Stromal cell of bone marrow (primary cell): ENCODE results near the gene ZNF784.
A peak's percentile ranks its signal among the peaks of the same experiment; 100 is the strongest.
"Not testable (repeated sequence)": the region's sequence is repeated elsewhere in the genome, so short reads cannot be mapped to it uniquely, and the experiment has no call there.

ENCODE experiments used
- DNase-seq: peaks from one replicate; pipeline ENCODE4 v3.0.0-alpha.2; 2012; ENCODE audit warnings: low read depth

The ZNF784 gene

DNA sequence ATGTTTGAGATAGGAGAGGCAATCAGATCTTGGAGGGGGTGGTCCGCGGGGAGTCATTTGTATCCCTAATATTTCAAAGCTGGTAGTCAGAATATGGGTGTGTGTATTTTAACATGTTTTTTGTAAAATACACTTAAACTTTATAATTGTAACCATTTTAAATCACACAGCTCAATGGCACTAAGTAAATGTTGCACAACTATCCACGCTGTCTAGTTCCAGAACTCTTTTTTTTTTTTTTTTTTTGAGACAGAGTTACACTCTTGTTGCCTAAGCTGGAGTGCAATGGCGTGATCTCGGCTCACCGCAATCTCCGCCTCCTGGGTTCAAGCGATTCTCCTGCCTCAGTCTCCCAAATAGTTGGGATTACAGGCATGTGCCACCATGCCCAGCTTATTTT is 40.5 kb downstream of the ZNF784 start:
- DNase-seq, result not testable (repeated sequence)

DNA sequence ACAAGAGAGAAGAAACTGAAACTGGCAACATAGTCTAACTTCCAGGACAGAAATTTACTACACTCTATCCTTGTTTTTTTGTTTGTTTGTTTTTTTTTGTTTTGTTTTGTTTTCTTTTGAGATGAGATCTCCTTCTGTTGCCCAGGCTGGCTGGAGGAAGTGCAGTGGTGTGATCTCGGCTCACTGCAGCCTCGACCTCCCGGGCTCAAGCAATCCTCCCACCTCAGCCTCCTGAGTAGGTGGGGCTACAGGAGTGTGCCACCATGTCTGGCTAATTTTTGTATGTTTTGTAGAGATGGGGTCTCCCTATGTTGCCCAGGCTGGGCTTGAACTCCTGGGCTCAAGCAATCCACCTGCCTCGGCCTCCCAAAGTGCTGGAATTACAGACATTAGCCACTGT is 42.1 kb downstream of the ZNF784 start:
- DNase-seq, result not testable (repeated sequence)

DNA sequence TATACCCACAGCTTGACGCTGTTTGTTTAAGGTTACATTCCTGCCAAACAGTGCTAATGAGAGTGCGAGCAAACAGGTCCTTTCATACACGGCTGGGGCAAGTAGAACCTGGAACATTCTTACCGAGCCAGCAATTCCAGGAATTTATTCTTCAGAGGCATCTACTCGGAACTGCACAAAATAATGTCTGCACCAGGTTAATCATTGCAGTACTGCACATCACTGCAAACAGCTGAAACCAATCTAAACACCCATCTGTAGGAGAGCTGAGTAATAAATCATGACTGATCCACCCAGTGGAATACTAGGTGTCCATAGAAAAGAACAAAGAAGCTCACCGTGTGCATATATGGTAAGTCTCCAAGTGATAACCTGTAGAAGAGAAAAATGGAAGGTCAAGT is 42.5 kb downstream of the ZNF784 start:
- no peak for DNase-seq

DNA sequence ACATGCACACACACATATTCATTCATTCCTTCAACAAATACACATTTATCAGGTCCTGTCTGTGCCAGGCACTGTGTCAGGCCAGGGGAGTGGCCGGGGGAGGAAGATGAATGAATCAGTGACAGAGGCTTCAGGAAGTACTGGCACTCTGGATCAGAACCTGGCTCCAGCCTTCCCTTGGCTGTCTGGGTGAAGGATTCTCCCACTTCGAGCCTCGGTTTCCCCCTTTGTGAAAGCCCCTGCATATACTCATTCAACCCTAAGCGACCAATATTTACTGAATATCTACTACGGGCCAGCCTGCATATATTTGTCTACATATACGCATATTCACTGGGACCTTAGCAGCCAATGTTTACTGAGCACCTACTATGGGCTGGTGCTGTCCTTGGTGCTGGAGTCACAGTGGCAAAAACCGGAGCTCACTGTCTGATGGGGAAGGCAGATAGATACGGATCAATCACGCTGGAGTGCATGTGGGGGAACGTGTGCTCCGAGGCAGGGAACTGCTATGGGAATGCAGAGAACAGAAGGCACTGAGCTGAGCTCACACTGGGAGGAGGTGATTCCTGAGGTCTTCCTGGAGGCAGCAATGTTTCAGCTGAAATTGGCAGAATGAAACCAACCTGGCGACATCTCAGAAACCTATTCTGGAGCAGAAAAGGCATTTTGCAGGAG is 43.1 kb downstream of the ZNF784 start:
- no peak for DNase-seq

DNA sequence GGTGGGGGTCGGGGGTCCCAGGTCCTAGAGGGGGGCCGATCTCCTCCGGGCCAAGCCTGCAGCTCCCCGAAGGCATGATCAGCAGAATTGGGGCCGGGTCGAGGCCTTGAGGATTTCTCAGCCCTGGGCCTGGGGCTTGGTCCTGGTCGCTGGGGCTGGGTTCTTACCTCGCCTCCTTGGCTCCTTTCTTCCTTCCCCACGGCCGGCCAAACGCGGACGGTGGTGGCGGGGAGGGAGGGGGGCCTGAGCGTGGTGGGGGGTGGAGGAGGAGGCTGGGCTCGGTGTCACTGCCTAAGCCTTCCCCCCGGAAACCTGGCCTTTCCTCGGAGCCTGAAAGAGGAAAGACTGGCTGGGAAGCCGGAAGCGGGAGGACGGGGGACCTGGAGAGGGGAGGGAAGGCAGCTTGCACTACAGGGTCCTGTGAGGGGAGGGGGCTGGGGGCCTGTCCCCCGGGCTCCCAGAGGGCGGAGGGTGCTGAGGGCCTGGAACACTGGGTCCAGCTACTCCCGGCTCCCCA is 43.7 kb downstream of the ZNF784 start, which contains the start of gene ZNF579:
Gene ZNF579, minus strand, starts transcription at position 221 of the 517 bp plus-strand sequence. CDS start 1,209 bp downstream, outside the sequence.
- peak; percentile 81 for DNase-seq

DNA sequence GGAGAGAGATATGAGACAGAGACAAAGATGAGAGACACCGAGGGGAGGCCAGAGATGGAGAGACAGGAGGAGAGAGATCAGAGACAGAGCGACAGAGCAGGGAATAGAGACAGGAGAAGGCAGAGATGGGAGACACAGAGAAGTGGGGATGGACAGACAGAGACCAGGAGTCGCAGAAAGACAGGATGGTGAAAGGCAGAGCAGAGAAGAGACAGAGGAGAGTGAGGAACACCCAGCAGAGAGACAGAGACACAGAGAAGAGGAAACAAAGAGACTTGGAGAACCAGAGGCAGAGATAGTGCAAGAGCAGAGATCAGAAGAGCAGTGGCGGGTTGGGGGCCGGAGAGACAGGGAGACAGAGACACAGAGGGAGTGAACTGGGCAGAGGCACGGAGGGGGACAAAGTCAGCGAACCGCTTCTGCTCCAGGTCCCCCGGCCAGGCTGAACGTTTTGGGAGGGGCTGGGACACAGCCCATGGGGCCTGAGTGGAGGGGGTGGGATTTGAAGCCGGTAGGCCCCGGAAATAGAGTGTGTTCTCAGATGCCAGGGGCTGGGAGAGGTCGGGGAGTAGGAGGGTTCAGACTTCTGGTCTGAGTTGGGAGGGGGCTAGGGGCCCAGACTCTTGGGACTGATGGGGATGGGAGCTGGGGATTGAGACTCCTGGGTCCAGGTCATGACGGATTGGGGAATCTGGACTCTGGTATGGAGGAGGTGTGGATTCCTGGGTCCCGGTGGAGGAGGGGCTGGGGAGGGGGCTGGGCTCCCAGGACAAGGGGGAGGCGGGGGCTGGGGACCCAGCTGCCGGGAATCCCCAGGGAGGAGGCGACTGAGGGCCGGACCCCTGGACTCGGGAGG is 44.4 kb downstream of the ZNF784 start:
- no peak for DNase-seq

DNA sequence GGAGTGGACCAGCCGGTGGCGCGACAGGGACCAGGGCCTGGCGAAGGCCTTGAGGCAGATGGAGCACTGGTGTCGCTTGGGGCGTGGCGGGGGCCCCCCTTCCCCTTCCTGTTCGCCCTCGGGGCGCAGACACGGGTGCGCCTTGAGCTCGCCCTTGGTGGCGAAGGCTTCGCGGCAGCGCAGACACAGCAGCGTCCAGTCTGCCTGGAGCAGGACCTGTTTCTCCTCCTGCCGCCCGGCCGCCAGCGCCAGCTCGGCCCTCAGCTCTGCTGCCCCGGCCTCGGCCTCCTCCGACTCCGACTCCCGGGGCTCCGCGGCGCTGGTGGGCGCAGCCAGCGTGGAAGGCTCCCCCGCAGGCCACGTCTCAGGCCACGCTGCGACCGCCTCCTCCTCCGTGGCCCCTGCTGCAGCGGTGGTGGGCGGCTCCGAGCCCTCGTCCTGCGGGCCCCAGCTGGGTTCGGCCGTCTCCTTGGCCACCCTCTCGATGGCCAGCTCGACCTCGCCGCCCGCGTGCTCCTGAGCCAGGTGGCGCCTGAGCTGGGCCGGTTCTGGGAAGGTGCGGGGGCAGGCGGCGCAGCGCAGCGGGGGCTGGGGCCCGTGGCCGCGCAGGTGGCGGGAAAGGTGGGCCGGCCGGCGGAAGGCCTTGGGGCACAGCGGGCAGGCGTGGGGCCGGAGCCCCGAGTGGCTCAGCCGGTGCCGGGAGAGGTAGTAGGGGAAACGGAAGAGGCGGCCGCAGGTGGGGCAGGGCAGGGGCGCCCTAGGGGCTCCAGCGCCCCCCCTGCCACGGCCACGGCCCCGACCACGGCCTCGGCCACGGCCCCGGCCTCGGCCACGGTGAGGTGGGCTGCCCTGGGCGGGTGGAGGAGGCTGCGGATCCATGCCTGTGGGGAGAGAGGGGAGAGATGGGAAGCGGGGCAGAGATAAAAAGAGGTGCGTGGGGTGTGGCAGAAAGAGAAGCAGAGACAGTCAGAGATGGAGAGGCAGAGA is 45.3 kb downstream of the ZNF784 start:
- DNase-seq, result no peak

DNA sequence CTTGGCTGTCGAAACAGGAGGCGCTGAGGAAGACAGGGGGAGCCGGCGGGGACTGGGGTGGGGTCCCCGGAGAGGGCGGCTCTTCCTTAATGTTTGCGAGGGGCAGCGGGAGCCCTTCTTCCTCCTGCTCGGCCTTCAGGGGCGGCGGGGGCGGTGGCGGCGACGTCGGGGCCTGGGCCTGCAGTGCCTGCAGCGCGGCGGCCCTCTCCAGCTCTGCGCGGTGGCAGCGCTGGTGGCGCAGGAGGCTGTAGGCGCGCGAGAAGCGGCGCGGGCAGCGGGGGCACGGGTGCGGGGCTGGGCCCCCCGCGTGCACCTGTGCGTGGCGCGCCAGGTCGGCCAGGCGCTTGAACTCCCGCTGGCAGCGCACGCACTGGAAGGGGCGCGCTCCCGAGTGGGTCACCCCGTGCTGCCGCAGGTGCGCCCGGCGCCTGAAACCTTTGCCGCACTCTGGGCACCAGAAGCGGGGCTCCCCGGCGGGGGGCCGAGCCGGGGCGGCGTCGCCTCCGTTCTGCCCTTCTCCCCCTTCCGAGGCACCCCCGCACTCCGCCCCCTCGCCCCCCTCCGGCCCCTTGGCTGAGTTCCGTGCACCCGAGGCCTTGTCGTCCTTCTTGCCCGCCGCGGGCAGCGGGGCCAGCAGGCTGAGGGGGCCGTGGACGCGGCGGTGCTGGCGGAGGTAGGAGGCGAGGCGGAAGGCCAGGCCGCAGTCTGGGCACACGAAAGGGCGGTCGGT is 46.2 kb downstream of the ZNF784 start:
- DNase-seq, result no peak

DNA sequence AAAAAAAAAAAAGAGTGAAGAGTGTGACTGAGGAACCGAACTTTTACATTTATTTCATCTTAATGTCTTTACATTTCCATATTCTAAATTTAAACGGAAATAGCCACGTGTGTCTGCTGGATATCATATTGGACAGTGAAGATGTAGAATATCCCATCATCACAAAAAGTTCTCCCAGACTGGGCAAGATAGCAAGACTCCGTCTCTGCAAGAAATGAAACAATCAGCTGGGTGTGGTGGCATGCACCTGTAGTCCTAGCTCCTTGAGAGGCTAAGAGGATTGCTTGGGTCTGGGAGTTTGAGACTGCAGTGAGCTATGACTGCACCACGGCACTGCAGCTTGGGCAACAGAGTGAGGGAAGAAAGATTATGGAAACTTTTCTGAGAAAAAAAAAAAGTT is 47.6 kb downstream of the ZNF784 start:
- DNase-seq, result no peak

DNA sequence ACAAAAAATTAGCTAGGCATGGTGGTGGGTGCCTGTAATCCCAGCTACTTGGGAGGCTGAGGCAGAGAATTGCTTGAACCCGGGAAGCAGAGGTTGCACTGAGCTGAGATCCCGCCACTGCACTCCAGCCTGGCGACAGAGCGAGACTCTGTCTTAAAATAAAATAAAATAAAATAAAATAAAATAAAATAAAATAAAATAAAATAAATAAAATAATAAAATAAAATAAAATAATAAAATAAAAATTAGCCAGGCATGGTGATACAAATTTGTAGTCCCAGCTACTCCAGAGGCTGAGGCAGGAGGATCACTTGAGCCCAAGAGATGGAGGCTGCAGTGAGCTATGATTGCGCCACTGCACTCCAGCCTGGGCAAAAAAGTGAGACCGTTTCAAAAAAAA is 50.4 kb downstream of the ZNF784 start:
- not testable (repeated sequence) for DNase-seq
